Lower lobe of right lung (tissue), 2 donors: ENCODE data around the gene CKAP5. TPM values are rescaled to one million over a fixed set of nuclear protein-coding genes. Genes with fewer than 3 reads are reported as not detected.

Experiments used
- ATAC-seq, 2 donors: fragments of 200-7000 bp; cut with Tn5 transposase; one replicate each; pipeline ENCODE4 v1.9.1; 2020 to 2022; ENCODE audit warnings: mild to moderate bottlenecking in 2 of 2, moderate library complexity in 2 of 2
- DNase-seq: peaks from one replicate; pipeline ENCODE4 v3.0.0-alpha.2; 2020
- H3K27ac ChIP-seq: fragments of 200-600 bp; one replicate; pipeline ENCODE4 v1.8.0; 2022
- H3K27me3 ChIP-seq: fragments of 200-600 bp; one replicate; pipeline ENCODE4 v1.8.0; 2022; ENCODE audit warnings: low read depth
- H3K36me3 ChIP-seq: fragments of 200-600 bp; one replicate; pipeline ENCODE4 v1.8.0; 2022; ENCODE audit warnings: mild to moderate bottlenecking
- H3K4me1 ChIP-seq: fragments of 200-600 bp; one replicate; pipeline ENCODE4 v1.8.0; 2022
- H3K4me3 ChIP-seq: fragments of 200-600 bp; one replicate; pipeline ENCODE4 v1.8.0; 2022; ENCODE audit warnings: mild to moderate bottlenecking
- H3K9me3 ChIP-seq: fragments of 200-600 bp; one replicate; pipeline ENCODE4 v1.8.0; 2022
- CTCF ChIP-seq: fragments of 200-600 bp; IDR thresholded peaks from one replicate; pipeline ENCODE4 v1.8.0; 2022; ENCODE audit warnings: antibody characterized with exemption, mild to moderate bottlenecking
- intact Hi-C: fragments of 100-400 bp; cut with DNase I; formaldehyde crosslinking; loops from one replicate; pipeline ENCODE4 v1.11.0; 2022
- total RNA-seq: library from RNA; stranded (reverse); fragmentation: NEBNext Ultra II Directional; extraction: Animal tissue kit (Norgen Biotek cat#: 25700); gene quantifications from one replicate; pipeline ENCODE4 v1.2.1, GENCODE V29; 2021
- donor health status: DM: no; HTN: yes; CAD: no; lungs with severe emphysema.

CKAP5 gene
- total RNA-seq, 1 donor from 2014 or later = 59.7 TPM

GRCh38 chr11:46759196-46759595, 86.9 kb downstream of the CKAP5 start:
- intact Hi-C loops = no loop called here
- H3K27ac ChIP-seq = no peak overlapping the region
- H3K4me3 ChIP-seq = no peak overlapping the region
- TF ChIP-seq CTCF = no peak
- no peaks in the 10 kb centered on the region for H3K9me3 ChIP-seq
- ATAC-seq = no peak
- peaks cover 98% of the 10 kb centered on the region for H3K36me3 ChIP-seq
- no peak for DNase-seq
- no peaks in the 10 kb centered on the region for H3K4me1 ChIP-seq
- H3K27me3 ChIP-seq = no peaks in the 10 kb centered on the region

GRCh38 chr11:46755962-46756361, 90.1 kb downstream of the CKAP5 start:
- Histone ChIP-seq H3K27me3 (no peaks in the 10 kb centered on the region), H3K27ac (no peak overlapping the region), H3K4me3 (no peak overlapping the region), H3K4me1 (no peaks in the 10 kb centered on the region), H3K9me3 (no peaks in the 10 kb centered on the region), H3K36me3 (peaks cover 96% of the 10 kb centered on the region)
- TF ChIP-seq CTCF = no peak
- DNase-seq (no peak), ATAC-seq (no peak)
- intact Hi-C loops = no loop called here

GRCh38 chr11:46747150-46747549, 98.9 kb downstream of the CKAP5 start:
- TF ChIP-seq CTCF = no peak
- intact Hi-C loops = no loop called here

GRCh38 chr11:46745995-46746394, 100.1 kb downstream of the CKAP5 start:
- no peak overlapping the region for H3K4me3 ChIP-seq
- intact Hi-C loops = no loop called here
- no peak for TF ChIP-seq CTCF
- ATAC-seq = no peak
- no peaks in the 10 kb centered on the region for H3K9me3 ChIP-seq
- H3K27me3 ChIP-seq = no peaks in the 10 kb centered on the region
- H3K27ac ChIP-seq = no peak overlapping the region
- H3K4me1 ChIP-seq = no peaks in the 10 kb centered on the region
- DNase-seq = no peak
- peaks cover 97% of the 10 kb centered on the region for H3K36me3 ChIP-seq

More at GRCh38 chr11:46747150-46747549, 98.9 kb downstream of the CKAP5 start:
- no peaks in the 10 kb centered on the region for H3K9me3 ChIP-seq
- no peaks in the 10 kb centered on the region for H3K27me3 ChIP-seq
- H3K4me3 ChIP-seq = no peak overlapping the region
- no peaks in the 10 kb centered on the region for H3K4me1 ChIP-seq
- H3K27ac ChIP-seq = no peak overlapping the region
- DNase-seq (no peak), ATAC-seq (no peak)
- peaks cover 95% of the 10 kb centered on the region for H3K36me3 ChIP-seq

- Histone ChIP-seq H3K4me1 (no peaks in the 10 kb centered on the region), H3K4me3 (no peak overlapping the region), H3K9me3 (no peaks in the 10 kb centered on the region), H3K27ac (no peak overlapping the region), H3K36me3 (peaks cover 91% of the 10 kb centered on the region), H3K27me3 (no peaks in the 10 kb centered on the region)
- TF ChIP-seq CTCF = no peak
- ATAC-seq (no peak), DNase-seq (no peak)
- intact Hi-C loops = no loop called here
Measured at GRCh38 chr11:46745328-46745727, 100.8 kb downstream of the CKAP5 start.
